ENCODE data around the gene PRKCB. TPM values are rescaled to one million over a fixed set of nuclear protein-coding genes. Genes with fewer than 3 reads are reported as not detected.

Gene PRKCB
- total RNA-seq, 1 experiment from 2014 or later, result 0.89 TPM

GRCh38 chr16:23920446-23920845 lies 84.7 kb downstream of the PRKCB start:
- no peak overlapping the region for H3K27ac ChIP-seq (ENCODE audit: low read depth, low read length)
- H3K79me2 ChIP-seq (ENCODE audit: insufficient read depth, low read length), result no peaks in the 10 kb centered on the region
- H3K9ac ChIP-seq (ENCODE audit: low read length), result no peak overlapping the region
- H3K9me3 ChIP-seq (ENCODE audit: control insufficient read depth in 1 of 2, insufficient read depth in 1 of 2, low read depth in 1 of 2, low read length in 2 of 2), result no peaks in the 10 kb centered on the region
- no peak overlapping the region for H2AFZ ChIP-seq (ENCODE audit: low read depth, low read length, poor library complexity, severe bottlenecking)
- no peak overlapping the region for H3K4me3 ChIP-seq (replicated peaks in 1 of 2; ENCODE audit: low read depth in 1 of 2, low read length in 2 of 2)
- ChIA-PET POLR2A (no interaction called here), RAD21 (ENCODE audit: low non-redundant PET in 1 of 2, low total read pairs in 2 of 2, uncharacterized antibody in 2 of 2, unreplicated experiment in 2 of 2) (no interaction called here), CTCF (no interaction called here)
- H3K4me2 ChIP-seq (ENCODE audit: low read length), result no peak overlapping the region
- H4K20me1 ChIP-seq (ENCODE audit: insufficient read depth), result no peaks in the 10 kb centered on the region
- no peaks in the 10 kb centered on the region for H3K36me3 ChIP-seq (ENCODE audit: control insufficient read depth in 1 of 2, insufficient read depth in 2 of 2, low read length in 2 of 2)
- TF ChIP-seq EGR1 (IDR thresholded peaks at IDR 0.05; ENCODE audit: low read depth) (no peak), REST (IDR thresholded peaks at IDR 0.05; ENCODE audit: low read depth) (no peak), YY1 (IDR thresholded peaks at IDR 0.05; ENCODE audit: extremely low read depth, insufficient replicate concordance, low read depth, low read length) (no peak), ZFX (IDR thresholded peaks at IDR 0.05) (no peak), CBX3 (IDR thresholded peaks at IDR 0.05; ENCODE audit: low read depth) (no peak), ATF3 (IDR thresholded peaks at IDR 0.05) (no peak), RAD21 (IDR thresholded peaks at IDR 0.05; ENCODE audit: low read depth) (no peak), MAX (IDR thresholded peaks at IDR 0.05) (no peak), EZH2phosphoT487 (IDR thresholded peaks at IDR 0.05; ENCODE audit: borderline replicate concordance) (no peak), CTCF (IDR thresholded peaks at IDR 0.05 in 2 of 3, conservative IDR thresholded peaks at IDR 0.05 in 1 of 3; ENCODE audit: borderline replicate concordance in 1 of 3, insufficient read depth in 1 of 3, low read depth in 2 of 3, low read length in 2 of 3) (no peak), ELF1 (IDR thresholded peaks at IDR 0.05; ENCODE audit: borderline replicate concordance, low read depth) (no peak), ZBTB33 (IDR thresholded peaks at IDR 0.05; ENCODE audit: extremely low read depth, insufficient replicate concordance, low read length) (no peak), TCF7L2 (IDR thresholded peaks at IDR 0.05; ENCODE audit: borderline replicate concordance, extremely low read depth, insufficient read depth, insufficient read length) (no peak), SP1 (IDR thresholded peaks at IDR 0.05; ENCODE audit: low read depth) (no peak), SIN3A (IDR thresholded peaks at IDR 0.05; ENCODE audit: low read depth) (no peak), JUND (IDR thresholded peaks at IDR 0.05) (no peak), FOSL1 (IDR thresholded peaks at IDR 0.05; ENCODE audit: low read depth) (no peak), CEBPB (IDR thresholded peaks at IDR 0.05; ENCODE audit: low read depth) (no peak), POLR2AphosphoS5 (IDR thresholded peaks at IDR 0.05; ENCODE audit: low read depth, low read length) (no peak), EZH2 (IDR thresholded peaks at IDR 0.05) (no peak)
- H3K4me1 ChIP-seq (ENCODE audit: control insufficient read depth in 1 of 2, insufficient read depth in 2 of 2, low read length in 2 of 2), result no peaks in the 10 kb centered on the region
- BruUV-seq (replicated peaks), result no TSS peak
- intact Hi-C loops (cut with micrococcal nuclease), result no loop called here
- H3K9me2 ChIP-seq (ENCODE audit: insufficient read depth), result no peaks in the 10 kb centered on the region
- H3K27me3 ChIP-seq (ENCODE audit: insufficient read depth, low read length), result peaks cover 24% of the 10 kb centered on the region
- ATAC-seq (no peak), DNase-seq (ENCODE audit: low read depth, low spot score) (no peak)

Measured in HCT116 (cell line).